Transverse colon (tissue), 4 donors: Measurements from ENCODE around the gene QSOX2.

Experiments
- CTCF ChIP-seq, 5 experiments: fragments of 200-600 bp in 3 of 5; fragments of 450-650 bp in 2 of 5; sonication (generic) in 3 of 5; IDR thresholded peaks; 1 replicate in 2 of 5; 2 replicates in 3 of 5; pipeline ENCODE4 v1.5.1; 2016 to 2017; ENCODE audit warnings: antibody characterized with exemption in 5 of 5, inconsistent platforms in 3 of 5, mild to moderate bottlenecking in 2 of 5, moderate library complexity in 1 of 5
- EP300 ChIP-seq: sonication (generic); formaldehyde crosslinking; IDR thresholded peaks from one replicate; pipeline ENCODE4 v1.6.1; 2017; ENCODE audit warnings: antibody characterized with exemption, low read depth
- POLR2AphosphoS5 ChIP-seq, 3 donors: sonication (generic); formaldehyde crosslinking; IDR thresholded peaks; one replicate each; pipeline ENCODE4 v1.6.1; 2016; ENCODE audit warnings: antibody characterized with exemption in 3 of 3

- no peak for TF ChIP-seq EP300
- no peak for TF ChIP-seq CTCF (IDR thresholded peaks at IDR 0.05)
- no peak for TF ChIP-seq POLR2AphosphoS5 (IDR thresholded peaks at IDR 0.05)
These were observed 22.7 kb downstream of the QSOX2 start for GRCh38 chr9:136222906-136223285.
